Suppressor macrophage treated with lipopolysaccharide for 4 hours (primary cell): ENCODE data around the gene NFATC2IP.
"Not testable (repeated sequence)": the region's sequence is repeated elsewhere in the genome, so short reads cannot be mapped to it uniquely, and the experiment has no call there.

Experiments used
- DNase-seq: peaks from one replicate; pipeline ENCODE4 v3.0.0-alpha.2; 2020

The NFATC2IP gene

DNA sequence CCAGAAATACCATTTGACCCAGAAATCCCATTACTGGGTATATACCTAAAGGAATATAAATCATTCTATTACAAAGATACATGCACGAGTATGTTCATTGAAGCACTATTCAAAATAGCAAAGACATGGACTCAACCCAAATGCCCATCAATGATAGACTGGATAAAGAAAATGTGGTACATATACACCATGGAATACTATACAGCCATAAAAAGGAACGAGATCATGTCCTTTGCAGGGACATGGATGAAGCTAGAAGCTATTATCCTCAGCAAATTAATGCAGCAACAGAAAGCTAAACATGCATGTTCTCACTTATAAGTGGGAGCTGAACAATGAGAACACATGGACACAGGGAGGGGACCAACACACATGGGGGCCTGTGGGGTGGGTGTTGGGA is 24.5 kb upstream of the NFATC2IP start:
- not testable (repeated sequence) for DNase-seq

- DNase-seq = no peak
Observed at GRCh38 chr16:28927815-28928214, 22.9 kb upstream of the NFATC2IP start.

DNA sequence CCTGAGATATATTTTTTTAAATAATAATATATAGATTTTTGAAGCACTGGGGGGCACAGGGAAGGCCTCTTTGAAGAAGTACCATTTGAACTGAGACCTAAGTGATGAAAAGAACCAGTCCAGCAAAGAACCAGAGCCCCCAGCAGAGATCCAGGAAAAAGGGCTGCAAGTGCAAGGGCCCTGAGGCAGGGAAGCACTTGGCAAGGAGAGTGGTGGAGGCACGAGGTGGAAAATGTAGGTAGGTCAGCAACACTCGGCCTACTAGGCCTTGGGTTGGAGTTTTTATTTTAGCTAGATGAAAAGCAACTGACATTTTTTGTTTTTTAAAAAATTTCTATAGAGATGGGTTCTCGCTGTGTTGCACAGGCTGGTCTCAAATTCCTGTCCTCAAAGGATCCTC is 20.5 kb upstream of the NFATC2IP start:
- no peak for DNase-seq

GRCh38 chr16:28930652-28931051 is 20.1 kb upstream of the NFATC2IP start:
- no peak for DNase-seq

- DNase-seq = no peak
Observed at GRCh38 chr16:28931801-28932225, 18.9 kb upstream of the NFATC2IP start, which contains the start of gene CD19. Gene CD19 (plus strand): TSS chr16:28931971. CDS start chr16:28932001, 30 bp downstream.

DNA sequence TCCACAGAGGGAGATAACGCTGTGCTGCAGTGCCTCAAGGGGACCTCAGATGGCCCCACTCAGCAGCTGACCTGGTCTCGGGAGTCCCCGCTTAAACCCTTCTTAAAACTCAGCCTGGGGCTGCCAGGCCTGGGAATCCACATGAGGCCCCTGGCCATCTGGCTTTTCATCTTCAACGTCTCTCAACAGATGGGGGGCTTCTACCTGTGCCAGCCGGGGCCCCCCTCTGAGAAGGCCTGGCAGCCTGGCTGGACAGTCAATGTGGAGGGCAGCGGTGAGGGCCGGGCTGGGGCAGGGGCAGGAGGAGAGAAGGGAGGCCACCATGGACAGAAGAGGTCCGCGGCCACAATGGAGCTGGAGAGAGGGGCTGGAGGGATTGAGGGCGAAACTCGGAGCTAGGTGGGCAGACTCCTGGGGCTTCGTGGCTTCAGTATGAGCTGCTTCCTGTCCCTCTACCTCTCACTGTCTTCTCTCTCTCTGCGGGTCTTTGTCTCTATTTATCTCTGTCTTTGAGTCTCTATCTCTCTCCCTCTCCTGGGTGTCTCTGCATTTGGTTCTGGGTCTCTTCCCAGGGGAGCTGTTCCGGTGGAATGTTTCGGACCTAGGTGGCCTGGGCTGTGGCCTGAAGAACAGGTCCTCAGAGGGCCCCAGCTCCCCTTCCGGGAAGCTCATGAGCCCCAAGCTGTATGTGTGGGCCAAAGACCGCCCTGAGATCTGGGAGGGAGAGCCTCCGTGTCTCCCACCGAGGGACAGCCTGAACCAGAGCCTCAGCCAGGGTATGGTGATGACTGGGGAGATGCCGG is 18.2 kb upstream of the NFATC2IP start:
- DNase-seq = no peak

GRCh38 chr16:28933171-28933570 is 17.6 kb upstream of the NFATC2IP start:
- DNase-seq = no peak

DNA sequence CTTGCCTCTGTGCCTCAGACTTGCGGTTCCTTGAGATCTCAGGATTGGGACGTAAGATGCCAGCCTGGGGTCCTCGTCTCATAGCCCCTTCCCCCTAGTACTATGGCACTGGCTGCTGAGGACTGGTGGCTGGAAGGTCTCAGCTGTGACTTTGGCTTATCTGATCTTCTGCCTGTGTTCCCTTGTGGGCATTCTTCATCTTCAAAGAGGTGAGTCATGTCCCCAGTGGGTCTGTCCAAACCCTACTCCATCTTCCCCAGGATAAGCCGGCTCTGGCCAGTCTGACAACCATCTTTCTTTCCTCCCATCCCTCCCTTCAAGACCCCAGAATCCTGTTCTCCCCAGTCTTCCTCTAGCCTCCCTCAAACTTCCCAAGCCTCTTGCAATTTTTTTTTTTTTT is 15.4 kb upstream of the NFATC2IP start:
- DNase-seq = no peak

DNA sequence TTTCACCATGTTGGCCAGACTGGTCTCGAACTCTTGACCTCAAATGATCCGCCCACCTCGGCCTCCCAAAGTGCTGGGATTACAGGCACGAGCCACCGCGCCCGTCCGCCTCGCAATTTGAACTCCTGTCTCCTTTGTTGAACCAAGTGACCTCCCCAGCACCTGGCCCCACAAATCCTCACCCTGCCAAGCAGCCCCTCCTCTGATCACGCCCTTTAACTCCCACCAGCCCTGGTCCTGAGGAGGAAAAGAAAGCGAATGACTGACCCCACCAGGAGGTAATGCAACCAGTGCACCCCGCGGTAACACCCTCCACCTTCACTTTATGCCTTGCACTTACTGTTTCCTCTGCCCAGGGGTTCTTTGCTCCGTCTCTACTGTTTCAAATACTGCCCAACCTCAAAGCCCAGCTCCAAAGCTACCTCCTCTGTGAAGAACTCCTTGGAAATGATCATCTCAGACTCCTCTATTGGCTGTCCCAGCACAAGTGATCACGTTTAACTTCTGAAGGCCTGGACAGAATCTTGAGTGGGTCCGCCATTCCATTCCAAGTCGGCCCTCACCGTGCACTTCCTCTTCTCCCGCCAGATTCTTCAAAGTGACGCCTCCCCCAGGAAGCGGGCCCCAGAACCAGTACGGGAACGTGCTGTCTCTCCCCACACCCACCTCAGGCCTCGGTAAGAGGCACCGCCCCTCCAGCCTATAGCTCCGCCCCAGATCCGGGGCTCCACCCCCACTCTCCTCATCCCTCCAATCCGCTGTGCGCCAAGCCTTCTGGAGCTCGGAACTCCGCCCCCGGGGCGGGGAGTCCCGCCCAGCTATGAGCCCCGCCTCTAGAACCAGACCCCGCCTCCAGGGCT is 14.6 kb upstream of the NFATC2IP start:
- peak; percentile 98 for DNase-seq

DNA sequence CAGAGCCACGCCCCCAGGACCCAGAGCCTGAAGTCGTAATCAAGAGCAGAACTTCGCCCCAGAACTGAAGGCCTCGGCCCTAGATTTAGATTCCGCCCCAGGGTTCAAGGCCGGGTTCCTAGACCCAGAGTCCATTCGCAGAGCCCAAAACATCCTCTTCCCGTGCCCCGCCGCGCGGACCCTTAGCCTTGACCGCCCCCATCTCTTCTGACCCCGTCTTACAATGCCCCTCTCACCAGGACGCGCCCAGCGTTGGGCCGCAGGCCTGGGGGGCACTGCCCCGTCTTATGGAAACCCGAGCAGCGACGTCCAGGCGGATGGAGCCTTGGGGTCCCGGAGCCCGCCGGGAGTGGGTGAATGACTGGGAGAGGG is 14.0 kb upstream of the NFATC2IP start:
- no peak for DNase-seq

GRCh38 chr16:28937222-28937876 is 13.4 kb upstream of the NFATC2IP start:
- no peak for DNase-seq

- DNase-seq = no peak
Observed at GRCh38 chr16:28938721-28939120, 12.0 kb upstream of the NFATC2IP start.

DNA sequence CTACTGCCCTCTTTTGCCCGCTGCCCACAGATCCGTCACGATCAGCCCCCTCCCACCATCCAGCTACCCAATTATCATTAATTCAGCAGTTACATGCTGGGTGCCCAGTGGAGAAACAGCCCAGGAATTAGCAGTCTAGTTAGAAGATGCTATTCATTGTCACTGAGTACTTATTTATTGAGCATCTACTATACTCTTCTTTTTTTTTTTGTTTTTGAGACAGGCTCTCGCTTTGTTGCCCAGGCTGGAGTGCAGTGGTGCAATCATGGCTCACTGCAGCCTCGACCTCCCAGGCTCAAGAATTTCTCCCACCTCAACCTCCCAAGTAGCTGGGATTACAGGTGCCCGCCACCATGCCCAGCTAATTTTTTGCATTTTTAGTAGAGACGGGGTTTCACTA is 10.9 kb upstream of the NFATC2IP start:
- DNase-seq = not testable (repeated sequence)

DNA sequence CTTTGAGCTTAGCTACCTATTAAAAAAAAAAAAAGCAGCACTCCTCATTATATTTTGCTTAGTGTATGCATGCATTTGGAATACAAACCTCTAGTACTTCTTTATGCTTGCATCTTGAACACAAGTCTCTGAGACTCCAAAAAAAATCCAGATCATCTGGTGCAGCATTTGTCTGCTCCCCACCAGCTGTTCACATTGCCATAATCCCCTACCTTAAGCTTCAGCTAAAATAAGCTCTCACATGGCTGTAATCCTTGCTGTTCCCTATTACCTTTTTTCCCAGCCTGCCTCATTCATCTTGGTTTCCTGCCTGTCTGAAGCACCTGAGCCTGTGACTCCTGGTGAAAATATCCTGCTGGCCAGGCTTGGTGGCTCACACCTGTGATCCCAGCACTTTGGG is 7.5 kb upstream of the NFATC2IP start:
- no peak for DNase-seq

GRCh38 chr16:28946681-28947080 is 4.1 kb upstream of the NFATC2IP start:
- no peak for DNase-seq

- DNase-seq = peak; percentile 46
Observed at GRCh38 chr16:28951410-28951943, 740 bp downstream of the NFATC2IP start.

GRCh38 chr16:28958216-28958615 is 7.5 kb downstream of the NFATC2IP start:
- DNase-seq = no peak

DNA sequence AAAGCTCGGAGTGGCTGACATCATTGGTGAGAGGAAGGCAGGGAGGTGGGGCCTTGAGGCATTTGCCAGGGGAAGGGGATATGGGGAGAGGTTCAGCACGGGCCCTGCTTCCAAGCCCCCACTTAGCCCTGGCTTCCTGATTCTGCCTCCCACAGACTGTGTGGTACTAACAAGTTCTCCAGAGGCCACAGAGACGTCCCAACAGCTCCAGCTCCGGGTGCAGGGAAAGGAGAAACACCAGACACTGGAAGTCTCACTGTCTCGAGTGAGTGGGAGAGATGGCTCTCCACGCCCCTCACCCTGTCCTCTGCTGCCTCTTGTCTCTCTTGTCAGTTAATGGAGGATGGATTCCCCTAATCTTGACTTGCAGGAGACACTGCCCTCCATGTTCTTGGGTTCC is 8.1 kb downstream of the NFATC2IP start:
- no peak for DNase-seq

DNA sequence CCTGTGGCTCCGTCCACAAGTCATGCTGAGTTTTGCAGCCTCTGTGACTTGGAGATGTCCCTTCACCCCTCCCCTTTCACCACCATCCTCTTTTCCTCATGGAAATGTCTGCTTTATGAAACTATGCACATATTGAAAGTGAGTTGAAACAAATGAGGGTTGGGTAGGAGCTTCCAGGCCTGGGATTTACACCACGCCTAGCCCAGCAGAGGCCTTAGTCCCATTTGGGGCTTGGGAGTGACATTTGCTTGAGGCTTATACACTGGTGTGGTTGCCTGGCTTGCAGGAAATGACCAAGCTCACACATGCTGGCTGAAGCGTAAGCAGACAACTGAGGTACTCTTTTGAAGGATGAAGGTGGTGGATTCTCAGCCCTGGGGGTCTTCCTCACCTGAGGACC is 13.3 kb downstream of the NFATC2IP start:
- no peak for DNase-seq

- no peak for DNase-seq
Observed at GRCh38 chr16:28964496-28964895, 13.8 kb downstream of the NFATC2IP start.

GRCh38 chr16:28967156-28967555 is 16.4 kb downstream of the NFATC2IP start:
- no peak for DNase-seq

DNA sequence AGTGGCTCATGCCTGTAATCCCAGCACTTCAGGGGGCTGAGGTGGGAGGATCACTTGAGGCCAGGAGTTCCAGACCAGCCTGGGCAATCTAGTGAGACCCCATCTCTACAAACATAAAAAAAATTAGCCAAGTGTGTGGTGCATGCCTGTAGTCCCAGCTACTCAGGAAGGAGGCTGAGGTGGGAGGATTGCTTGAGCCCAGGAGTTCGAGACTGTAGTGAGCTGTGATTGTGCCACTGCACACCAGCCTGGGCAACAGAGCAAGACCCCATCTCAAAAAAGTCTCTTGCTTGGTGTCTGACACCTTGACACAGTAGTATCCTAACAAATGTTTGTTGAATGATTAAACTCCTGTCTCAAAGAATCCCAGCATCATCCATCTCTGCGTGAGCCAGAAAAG is 19.0 kb downstream of the NFATC2IP start:
- DNase-seq = not testable (repeated sequence)

DNA sequence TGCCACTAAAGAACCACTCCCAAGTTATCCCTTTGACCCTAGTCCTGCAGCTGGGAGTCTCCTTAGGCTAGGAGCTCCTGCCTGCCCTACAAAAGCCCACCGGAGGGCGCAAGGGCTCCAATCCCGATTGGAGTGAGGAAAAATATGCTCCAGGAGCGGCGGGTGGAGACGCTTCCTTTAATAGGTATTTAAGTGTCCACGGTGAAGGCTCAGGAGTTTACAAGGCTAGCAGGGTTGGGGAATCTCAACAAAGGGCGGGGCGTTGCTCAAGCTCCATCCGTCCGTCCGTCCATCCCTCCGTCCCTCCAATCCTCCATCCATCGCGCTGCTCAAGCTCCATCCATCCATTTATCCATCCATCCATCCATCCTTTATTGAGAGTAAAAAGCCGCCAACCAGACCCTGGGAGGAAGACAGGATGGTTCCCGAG is 23.3 kb downstream of the NFATC2IP start:
- peak; percentile 56 for DNase-seq
